Esophagus squamous epithelium (tissue), 5 donors: Measurements from ENCODE around the gene ATP2B3. TPM values are rescaled to one million over a fixed set of nuclear protein-coding genes. Genes with fewer than 3 reads are reported as not detected.

Source experiments
- DNase-seq: peaks from one replicate; lab custom pipeline; 2025; lab: John Stamatoyannopoulos, UW
- H3K27ac ChIP-seq, 4 donors: fragments of 200-600 bp; sonication (generic); one replicate each; pipeline ENCODE4 v1.5.1; 2016 to 2019; ENCODE audit warnings: mild to moderate bottlenecking in 1 of 4
- H3K27me3 ChIP-seq, 4 donors: fragments of 200-600 bp; sonication (generic); 1 replicate in 3 of 4; 2 replicates in 1 of 4; pipeline versions ENCODE4 v1.5.1 to v1.6.0; 2017 to 2021; ENCODE audit warnings: antibody characterized with exemption in 1 of 4
- H3K36me3 ChIP-seq, 3 donors: fragments of 200-600 bp; sonication (generic); one replicate each; pipeline ENCODE4 v1.5.1; 2016 to 2019
- H3K4me1 ChIP-seq, 3 donors: fragments of 200-600 bp; sonication (generic); one replicate each; pipeline ENCODE4 v1.5.1; 2017 to 2019
- H3K4me3 ChIP-seq, 4 donors: fragments of 200-600 bp; sonication (generic); 1 replicate in 3 of 4; 2 replicates in 1 of 4; pipeline ENCODE4 v1.5.1; 2016 to 2019; ENCODE audit warnings: mild to moderate bottlenecking in 2 of 4, moderate library complexity in 1 of 4
- H3K9me3 ChIP-seq, 3 donors: fragments of 200-600 bp; sonication (generic); one replicate each; pipeline ENCODE4 v1.5.1; 2016 to 2019
- CTCF ChIP-seq, 6 experiments: fragments of 450-650 bp in 4 of 6; fragments of 200-600 bp in 2 of 6; sonication (generic) in 2 of 6; IDR thresholded peaks; one replicate each; pipeline ENCODE4 v1.5.1; 2016 to 2019; ENCODE audit warnings: antibody characterized with exemption in 6 of 6, mild to moderate bottlenecking in 4 of 6, moderate library complexity in 4 of 6
- POLR2A ChIP-seq, 4 donors: fragments of 450-650 bp; IDR thresholded peaks; one replicate each; pipeline ENCODE4 v1.6.1; 2017; ENCODE audit warnings: antibody characterized with exemption in 4 of 4, mild to moderate bottlenecking in 4 of 4, moderate library complexity in 3 of 4
- WGBS, 2 donors: methylation state at CpG; one replicate each; pipeline ENCODE4 v1.1.5; 2018; 5-methylcytosine and 5-hydroxymethylcytosine counted together
- intact Hi-C: fragments of 100-400 bp; cut with DNase I; formaldehyde crosslinking; loops from one replicate; pipeline ENCODE4 v1.15.0; 2022
- total RNA-seq, 4 donors: library from RNA; depleted of rRNA; stranded (reverse); fragments of >200 nt; gene quantifications; one replicate each; pipeline ENCODE4 v1.1.0, GENCODE V29; 2016
- donor health status: DM: yes; HTN: yes; CAD: no.

The ATP2B3 gene
- total RNA-seq, 4 donors from 2014 or later, result not detected

GRCh38 chrX:153627675-153628111 lies 110.3 kb downstream of the ATP2B3 start:
- TF ChIP-seq POLR2A (IDR thresholded peaks at IDR 0.05) (no peak), CTCF (IDR thresholded peaks at IDR 0.05) (no peak)
- intact Hi-C loops, result no loop called here
- Histone ChIP-seq H3K27me3 (peaks cover 0 to 15% (median 0%) of the 10 kb centered on the region in 4 donors), H3K4me1 (no peaks in the 10 kb centered on the region), H3K9me3 (no peaks in the 10 kb centered on the region), H3K27ac (no peak overlapping the region), H3K36me3 (no peaks in the 10 kb centered on the region), H3K4me3 (no peak overlapping the region)
- DNase-seq, result no peak
- 20% methylated on average over 1 of the region's 15 CpGs; no CpG with 5 or more reads in 1 of the 2 donors for WGBS, 2 donors

- no peak for DNase-seq
- H3K27ac ChIP-seq, result no peak overlapping the region
These were observed 110.7 kb downstream of the ATP2B3 start for GRCh38 chrX:153628129-153628528.

GRCh38 chrX:153628665-153629064 lies 111.2 kb downstream of the ATP2B3 start:
- DNase-seq, result no peak
- Histone ChIP-seq H3K4me1 (no peaks in the 10 kb centered on the region), H3K27ac (no peak overlapping the region), H3K27me3 (peaks cover 0 to 5% (median 0%) of the 10 kb centered on the region in 4 donors), H3K4me3 (no peak overlapping the region), H3K9me3 (no peaks in the 10 kb centered on the region), H3K36me3 (no peaks in the 10 kb centered on the region)
- intact Hi-C loops, result no loop called here
- no peak for TF ChIP-seq POLR2A (IDR thresholded peaks at IDR 0.05)
- TF ChIP-seq CTCF (IDR thresholded peaks at IDR 0.05), result no peak
- no CpG with 5 or more reads among the region's 12 CpGs for WGBS, 2 donors

More at GRCh38 chrX:153628129-153628528, 110.7 kb downstream of the ATP2B3 start:
- Histone ChIP-seq H3K9me3 (no peaks in the 10 kb centered on the region), H3K36me3 (no peaks in the 10 kb centered on the region), H3K4me3 (no peak overlapping the region), H3K27me3 (peaks cover 0 to 11% (median 0%) of the 10 kb centered on the region in 4 donors), H3K4me1 (no peaks in the 10 kb centered on the region)
- 80 to 88% methylated on average over 1 to 6 of the region's 8 CpGs for WGBS, 2 donors
- no peak for TF ChIP-seq CTCF (IDR thresholded peaks at IDR 0.05)
- TF ChIP-seq POLR2A (IDR thresholded peaks at IDR 0.05), result no peak
- intact Hi-C loops, result no loop called here

GRCh38 chrX:153631346-153631745 lies 113.9 kb downstream of the ATP2B3 start:
- no peak for TF ChIP-seq POLR2A (IDR thresholded peaks at IDR 0.05)
- TF ChIP-seq CTCF (IDR thresholded peaks at IDR 0.05), result no peak
- no peaks in the 10 kb centered on the region for H3K27me3 ChIP-seq
- no peaks in the 10 kb centered on the region for H3K9me3 ChIP-seq
- H3K4me1 ChIP-seq, result no peaks in the 10 kb centered on the region
- H3K36me3 ChIP-seq, result no peaks in the 10 kb centered on the region
- no peak overlapping the region for H3K4me3 ChIP-seq
- no peak overlapping the region for H3K27ac ChIP-seq
- WGBS, 2 donors, result 88 to 95% methylated on average over 2 of the region's 2 CpGs
- intact Hi-C loops, result no loop called here
- DNase-seq, result no peak

GRCh38 chrX:153631907-153632594 lies 114.6 kb downstream of the ATP2B3 start:
- 96 to 100% methylated on average over 2 to 16 of the region's 19 CpGs for WGBS, 2 donors
- no peak for DNase-seq
- Histone ChIP-seq H3K27me3 (no peaks in the 10 kb centered on the region), H3K36me3 (no peaks in the 10 kb centered on the region), H3K4me3 (no peak overlapping the region), H3K9me3 (no peaks in the 10 kb centered on the region), H3K27ac (no peak overlapping the region), H3K4me1 (no peaks in the 10 kb centered on the region)
- TF ChIP-seq CTCF (IDR thresholded peaks at IDR 0.05) (no peak), POLR2A (IDR thresholded peaks at IDR 0.05) (no peak)
- intact Hi-C loops, result no loop called here
